GM23338 (cell line): ENCODE results near the gene TTC12. TPM values are rescaled to one million over a fixed set of nuclear protein-coding genes. Genes with fewer than 3 reads are reported as not detected.

Source experiments
- ATAC-seq: fragments of 200-7000 bp; cut with Tn5 transposase; 3 replicates; pipeline ENCODE4 v1.9.1; 2020
- DNase-seq: peaks from one replicate; pipeline ENCODE4 v3.0.0-alpha.2; 2015; ENCODE audit warnings: low spot score
- H2AFZ ChIP-seq: fragments of 200-600 bp; sonication (generic); 2 replicates; pipeline ENCODE4 v1.8.0; 2016; ENCODE audit warnings: antibody characterized with exemption, mild to moderate bottlenecking, moderate library complexity
- H3F3A ChIP-seq: fragments of 200-600 bp; sonication (generic); replicated peaks from 2 replicates; pipeline ENCODE4 v1.8.0; 2017; ENCODE audit warnings: antibody characterized with exemption, mixed run types, low read depth
- H3K27ac ChIP-seq: fragments of 200-600 bp; sonication (generic); 2 replicates; pipeline ENCODE4 v1.6.1; 2016; ENCODE audit warnings: low read depth
- H3K27me3 ChIP-seq: fragments of 200-600 bp; sonication (generic); 2 replicates; pipeline ENCODE4 v1.8.0; 2016; ENCODE audit warnings: mild to moderate bottlenecking, mixed run types, moderate library complexity; ENCODE audit not compliant: insufficient read depth
- H3K36me3 ChIP-seq: fragments of 200-600 bp; sonication (generic); 2 replicates; pipeline ENCODE4 v1.8.0; 2016; ENCODE audit warnings: mild to moderate bottlenecking; ENCODE audit not compliant: insufficient read depth
- H3K4me1 ChIP-seq: fragments of 200-600 bp; sonication (generic); 2 replicates; pipeline ENCODE4 v1.8.0; 2016; ENCODE audit warnings: mild to moderate bottlenecking, moderate library complexity; ENCODE audit not compliant: insufficient read depth
- H3K4me2 ChIP-seq: fragments of 200-600 bp; sonication (generic); 2 replicates; pipeline ENCODE4 v1.7.1; 2017; ENCODE audit warnings: mixed run types
- H3K4me3 ChIP-seq: fragments of 200-600 bp; sonication (generic); 2 replicates; pipeline ENCODE4 v1.6.1; 2016; ENCODE audit warnings: mixed run types
- H3K79me2 ChIP-seq: fragments of 200-600 bp; sonication (generic); replicated peaks from 2 replicates; pipeline ENCODE4 v1.8.0; 2017; ENCODE audit warnings: mild to moderate bottlenecking; ENCODE audit not compliant: insufficient read depth
- H3K9me2 ChIP-seq: fragments of 200-600 bp; sonication (generic); 2 replicates; pipeline ENCODE4 v1.8.0; 2017; ENCODE audit not compliant: insufficient read depth
- H4K20me1 ChIP-seq: fragments of 200-600 bp; sonication (generic); replicated peaks from 2 replicates; pipeline ENCODE4 v1.8.0; 2017; ENCODE audit warnings: mild to moderate bottlenecking; ENCODE audit not compliant: insufficient read depth
- H3K27ac Mint-ChIP-seq: 2 replicates; pipeline ENCODE4 v1.8.0; 2020; ENCODE audit warnings: inconsistent platforms, mild to moderate bottlenecking, moderate library complexity, mixed read lengths
- H3K27me3 Mint-ChIP-seq: 3 replicates; pipeline ENCODE4 v1.8.0; 2022; ENCODE audit warnings: low read depth, mild to moderate bottlenecking, moderate library complexity, mixed read lengths, inconsistent platforms; ENCODE audit not compliant: insufficient read depth, poor library complexity
- H3K36me3 Mint-ChIP-seq: 3 replicates; pipeline ENCODE4 v1.8.0; 2021; ENCODE audit warnings: low read depth, mild to moderate bottlenecking, inconsistent platforms, moderate library complexity, mixed read lengths
- H3K4me1 Mint-ChIP-seq: 3 replicates; pipeline ENCODE4 v1.8.0; 2020; ENCODE audit warnings: mild to moderate bottlenecking, inconsistent platforms, mixed read lengths
- H3K4me3 Mint-ChIP-seq: 3 replicates; pipeline ENCODE4 v1.8.0; 2021; ENCODE audit warnings: moderate library complexity, mild to moderate bottlenecking, inconsistent platforms, mixed read lengths
- H3K9me3 Mint-ChIP-seq: 3 replicates; pipeline ENCODE4 v1.8.0; 2020; ENCODE audit warnings: moderate library complexity, mild to moderate bottlenecking, inconsistent platforms, mixed read lengths
- CREB1 ChIP-seq: fragments of 250-450 bp; sonication (Bioruptor Pico); IDR thresholded peaks from 2 replicates; pipeline ENCODE4 v1.5.0; 2020; ENCODE audit warnings: low read depth, mild to moderate bottlenecking, moderate library complexity
- EZH2 ChIP-seq: fragments of 200-600 bp; sonication (generic); IDR thresholded peaks from one replicate; pipeline ENCODE4 v1.8.0; 2017; ENCODE audit warnings: antibody characterized with exemption, mild to moderate bottlenecking, low read depth; ENCODE audit not compliant: unreplicated experiment
- EZH2phosphoT487 ChIP-seq: fragments of 200-600 bp; sonication (generic); IDR thresholded peaks from one replicate; pipeline ENCODE4 v1.8.1; 2018; ENCODE audit warnings: antibody characterized with exemption; ENCODE audit not compliant: unreplicated experiment
- JUNB ChIP-seq: IDR thresholded peaks from one replicate; pipeline ENCODE4 v1.6.1; 2016; ENCODE audit warnings: antibody characterized with exemption; ENCODE audit not compliant: unreplicated experiment
- NANOG ChIP-seq: IDR thresholded peaks from 2 replicates; pipeline ENCODE4 v1.6.1; 2016; ENCODE audit warnings: antibody characterized with exemption, borderline replicate concordance
- POLR2AphosphoS5 ChIP-seq: IDR thresholded peaks from 2 replicates; pipeline ENCODE4 v1.6.1; 2016; ENCODE audit warnings: antibody characterized with exemption, low read depth
- STAT1 ChIP-seq: IDR thresholded peaks from one replicate; pipeline ENCODE4 v1.6.1; 2016; ENCODE audit warnings: antibody characterized with exemption; ENCODE audit not compliant: unreplicated experiment
- ZNF114 ChIP-seq: fragments of 250-450 bp; sonication (Bioruptor Pico); IDR thresholded peaks from 2 replicates; pipeline ENCODE4 v1.5.0; 2020; ENCODE audit warnings: mild to moderate bottlenecking, moderate library complexity
- ZNF331 ChIP-seq: fragments of 250-450 bp; sonication (Bioruptor Pico); IDR thresholded peaks from 2 replicates; pipeline ENCODE4 v1.5.0; 2020; ENCODE audit warnings: low read depth, mild to moderate bottlenecking, moderate library complexity
- polyA plus RNA-seq: library from polyadenylated mRNA; unstranded; fragments of >200 nt; fragmentation: Nextera tagmentation; extraction: Ambion mirVana; gene quantifications from 2 replicates; pipeline ENCODE4 v1.2.1, GENCODE V29; 2016
- total RNA-seq: library from RNA; depleted of rRNA; stranded (reverse); fragments of >200 nt; shearing (Covaris generic); gene quantifications from 2 replicates; pipeline ENCODE4 v1.2.3, GENCODE V29; 2014
- TF ChIP-seq, protein P1 (sequence below): fragments of 250-450 bp; sonication (Bioruptor Pico); IDR thresholded peaks from 2 replicates; pipeline ENCODE4 v1.5.0; 2020; ENCODE audit warnings: mild to moderate bottlenecking, moderate library complexity
- TF ChIP-seq, protein P2 (sequence below): IDR thresholded peaks from one replicate; pipeline ENCODE4 v1.6.1; 2018; ENCODE audit warnings: antibody characterized with exemption; ENCODE audit not compliant: unreplicated experiment
- TF ChIP-seq, protein P3 (sequence below): IDR thresholded peaks from 2 replicates; pipeline ENCODE4 v1.6.1; 2016; ENCODE audit warnings: antibody characterized with exemption
- TF ChIP-seq, protein P4 (sequence below), 2 experiments: fragments of 200-600 bp in 1 of 2; sonication (generic) in 1 of 2; conservative IDR thresholded peaks; 2 replicates each; pipeline versions ENCODE4 v1.5.1 to v1.6.1; 2016 to 2017; ENCODE audit warnings: antibody characterized with exemption in 2 of 2, low read depth in 2 of 2, mild to moderate bottlenecking in 2 of 2, moderate library complexity in 1 of 2

Gene TTC12
- total and polyA plus RNA-seq, 2 experiments from 2014 or later, result 3.4 to 12.5 TPM

DNA sequence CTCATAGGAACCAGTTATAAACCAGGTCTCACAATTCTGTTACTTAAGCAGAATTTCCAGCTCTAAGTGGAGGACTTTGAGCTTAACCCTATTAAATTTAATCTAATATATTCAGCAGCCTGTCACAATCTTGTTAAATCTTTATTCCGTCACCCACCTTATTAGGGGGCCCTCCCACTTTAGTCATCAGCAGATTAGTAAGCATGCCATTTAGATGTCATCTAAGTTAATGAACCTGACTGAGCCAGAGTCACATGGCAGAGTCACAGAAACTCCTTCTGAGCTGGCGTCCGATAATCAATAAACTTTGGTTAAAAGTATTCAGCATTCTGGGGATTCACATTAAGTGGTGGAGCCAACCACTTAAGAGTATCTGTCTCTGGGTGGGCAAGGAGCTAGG lies 35.1 kb downstream of the TTC12 start:
- H3K27ac Mint-ChIP-seq, result no peak overlapping the region
- peaks cover 1% of the 10 kb centered on the region for H3K27me3 Mint-ChIP-seq
- Histone ChIP-seq H3K36me3 (no peaks in the 10 kb centered on the region), H3K79me2 (no peaks in the 10 kb centered on the region), H3K27ac (no peak overlapping the region), H3F3A (no peaks in the 10 kb centered on the region), H3K4me3 (no peak overlapping the region), H2AFZ (no peak overlapping the region), H3K27me3 (no peaks in the 10 kb centered on the region), H3K9me2 (no peaks in the 10 kb centered on the region; the same call in 1 of the 2 replicates), H3K4me1 (no peaks in the 10 kb centered on the region), H3K4me2 (no peak overlapping the region), H4K20me1 (no peaks in the 10 kb centered on the region)
- peaks cover 4% of the 10 kb centered on the region; the same call in 2 of the 3 replicates for H3K4me1 Mint-ChIP-seq
- no peaks in the 10 kb centered on the region for H3K9me3 Mint-ChIP-seq
- H3K4me3 Mint-ChIP-seq, result no peak overlapping the region
- TF ChIP-seq POLR2AphosphoS5, result no peak
- no peak for TF ChIP-seq ZNF114
- no peak for TF ChIP-seq STAT1
- TF ChIP-seq, protein P1, sequence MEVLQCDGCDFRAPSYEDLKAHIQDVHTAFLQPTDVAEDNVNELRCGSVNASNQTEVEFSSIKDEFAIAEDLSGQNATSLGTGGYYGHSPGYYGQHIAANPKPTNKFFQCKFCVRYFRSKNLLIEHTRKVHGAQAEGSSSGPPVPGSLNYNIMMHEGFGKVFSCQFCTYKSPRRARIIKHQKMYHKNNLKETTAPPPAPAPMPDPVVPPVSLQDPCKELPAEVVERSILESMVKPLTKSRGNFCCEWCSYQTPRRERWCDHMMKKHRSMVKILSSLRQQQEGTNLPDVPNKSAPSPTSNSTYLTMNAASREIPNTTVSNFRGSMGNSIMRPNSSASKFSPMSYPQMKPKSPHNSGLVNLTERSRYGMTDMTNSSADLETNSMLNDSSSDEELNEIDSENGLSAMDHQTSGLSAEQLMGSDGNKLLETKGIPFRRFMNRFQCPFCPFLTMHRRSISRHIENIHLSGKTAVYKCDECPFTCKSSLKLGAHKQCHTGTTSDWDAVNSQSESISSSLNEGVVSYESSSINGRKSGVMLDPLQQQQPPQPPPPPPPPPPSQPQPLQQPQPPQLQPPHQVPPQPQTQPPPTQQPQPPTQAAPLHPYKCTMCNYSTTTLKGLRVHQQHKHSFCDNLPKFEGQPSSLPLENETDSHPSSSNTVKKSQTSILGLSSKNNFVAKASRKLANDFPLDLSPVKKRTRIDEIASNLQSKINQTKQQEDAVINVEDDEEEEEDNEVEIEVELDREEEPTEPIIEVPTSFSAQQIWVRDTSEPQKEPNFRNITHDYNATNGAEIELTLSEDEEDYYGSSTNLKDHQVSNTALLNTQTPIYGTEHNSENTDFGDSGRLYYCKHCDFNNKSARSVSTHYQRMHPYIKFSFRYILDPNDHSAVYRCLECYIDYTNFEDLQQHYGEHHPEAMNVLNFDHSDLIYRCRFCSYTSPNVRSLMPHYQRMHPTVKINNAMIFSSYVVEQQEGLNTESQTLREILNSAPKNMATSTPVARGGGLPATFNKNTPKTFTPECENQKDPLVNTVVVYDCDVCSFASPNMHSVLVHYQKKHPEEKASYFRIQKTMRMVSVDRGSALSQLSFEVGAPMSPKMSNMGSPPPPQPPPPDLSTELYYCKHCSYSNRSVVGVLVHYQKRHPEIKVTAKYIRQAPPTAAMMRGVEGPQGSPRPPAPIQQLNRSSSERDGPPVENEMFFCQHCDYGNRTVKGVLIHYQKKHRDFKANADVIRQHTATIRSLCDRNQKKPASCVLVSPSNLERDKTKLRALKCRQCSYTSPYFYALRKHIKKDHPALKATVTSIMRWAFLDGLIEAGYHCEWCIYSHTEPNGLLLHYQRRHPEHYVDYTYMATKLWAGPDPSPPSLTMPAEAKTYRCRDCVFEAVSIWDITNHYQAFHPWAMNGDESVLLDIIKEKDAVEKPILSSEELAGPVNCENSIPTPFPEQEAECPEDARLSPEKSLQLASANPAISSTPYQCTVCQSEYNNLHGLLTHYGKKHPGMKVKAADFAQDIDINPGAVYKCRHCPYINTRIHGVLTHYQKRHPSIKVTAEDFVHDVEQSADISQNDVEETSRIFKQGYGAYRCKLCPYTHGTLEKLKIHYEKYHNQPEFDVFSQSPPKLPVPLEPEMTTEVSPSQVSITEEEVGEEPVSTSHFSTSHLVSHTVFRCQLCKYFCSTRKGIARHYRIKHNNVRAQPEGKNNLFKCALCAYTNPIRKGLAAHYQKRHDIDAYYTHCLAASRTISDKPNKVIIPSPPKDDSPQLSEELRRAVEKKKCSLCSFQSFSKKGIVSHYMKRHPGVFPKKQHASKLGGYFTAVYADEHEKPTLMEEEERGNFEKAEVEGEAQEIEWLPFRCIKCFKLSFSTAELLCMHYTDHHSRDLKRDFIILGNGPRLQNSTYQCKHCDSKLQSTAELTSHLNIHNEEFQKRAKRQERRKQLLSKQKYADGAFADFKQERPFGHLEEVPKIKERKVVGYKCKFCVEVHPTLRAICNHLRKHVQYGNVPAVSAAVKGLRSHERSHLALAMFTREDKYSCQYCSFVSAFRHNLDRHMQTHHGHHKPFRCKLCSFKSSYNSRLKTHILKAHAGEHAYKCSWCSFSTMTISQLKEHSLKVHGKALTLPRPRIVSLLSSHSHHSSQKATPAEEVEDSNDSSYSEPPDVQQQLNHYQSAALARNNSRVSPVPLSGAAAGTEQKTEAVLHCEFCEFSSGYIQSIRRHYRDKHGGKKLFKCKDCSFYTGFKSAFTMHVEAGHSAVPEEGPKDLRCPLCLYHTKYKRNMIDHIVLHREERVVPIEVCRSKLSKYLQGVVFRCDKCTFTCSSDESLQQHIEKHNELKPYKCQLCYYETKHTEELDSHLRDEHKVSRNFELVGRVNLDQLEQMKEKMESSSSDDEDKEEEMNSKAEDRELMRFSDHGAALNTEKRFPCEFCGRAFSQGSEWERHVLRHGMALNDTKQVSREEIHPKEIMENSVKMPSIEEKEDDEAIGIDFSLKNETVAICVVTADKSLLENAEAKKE, result no peak
- TF ChIP-seq, protein P2, sequence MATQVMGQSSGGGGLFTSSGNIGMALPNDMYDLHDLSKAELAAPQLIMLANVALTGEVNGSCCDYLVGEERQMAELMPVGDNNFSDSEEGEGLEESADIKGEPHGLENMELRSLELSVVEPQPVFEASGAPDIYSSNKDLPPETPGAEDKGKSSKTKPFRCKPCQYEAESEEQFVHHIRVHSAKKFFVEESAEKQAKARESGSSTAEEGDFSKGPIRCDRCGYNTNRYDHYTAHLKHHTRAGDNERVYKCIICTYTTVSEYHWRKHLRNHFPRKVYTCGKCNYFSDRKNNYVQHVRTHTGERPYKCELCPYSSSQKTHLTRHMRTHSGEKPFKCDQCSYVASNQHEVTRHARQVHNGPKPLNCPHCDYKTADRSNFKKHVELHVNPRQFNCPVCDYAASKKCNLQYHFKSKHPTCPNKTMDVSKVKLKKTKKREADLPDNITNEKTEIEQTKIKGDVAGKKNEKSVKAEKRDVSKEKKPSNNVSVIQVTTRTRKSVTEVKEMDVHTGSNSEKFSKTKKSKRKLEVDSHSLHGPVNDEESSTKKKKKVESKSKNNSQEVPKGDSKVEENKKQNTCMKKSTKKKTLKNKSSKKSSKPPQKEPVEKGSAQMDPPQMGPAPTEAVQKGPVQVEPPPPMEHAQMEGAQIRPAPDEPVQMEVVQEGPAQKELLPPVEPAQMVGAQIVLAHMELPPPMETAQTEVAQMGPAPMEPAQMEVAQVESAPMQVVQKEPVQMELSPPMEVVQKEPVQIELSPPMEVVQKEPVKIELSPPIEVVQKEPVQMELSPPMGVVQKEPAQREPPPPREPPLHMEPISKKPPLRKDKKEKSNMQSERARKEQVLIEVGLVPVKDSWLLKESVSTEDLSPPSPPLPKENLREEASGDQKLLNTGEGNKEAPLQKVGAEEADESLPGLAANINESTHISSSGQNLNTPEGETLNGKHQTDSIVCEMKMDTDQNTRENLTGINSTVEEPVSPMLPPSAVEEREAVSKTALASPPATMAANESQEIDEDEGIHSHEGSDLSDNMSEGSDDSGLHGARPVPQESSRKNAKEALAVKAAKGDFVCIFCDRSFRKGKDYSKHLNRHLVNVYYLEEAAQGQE, result no peak
- no peak for TF ChIP-seq JUNB
- TF ChIP-seq, protein P3, sequence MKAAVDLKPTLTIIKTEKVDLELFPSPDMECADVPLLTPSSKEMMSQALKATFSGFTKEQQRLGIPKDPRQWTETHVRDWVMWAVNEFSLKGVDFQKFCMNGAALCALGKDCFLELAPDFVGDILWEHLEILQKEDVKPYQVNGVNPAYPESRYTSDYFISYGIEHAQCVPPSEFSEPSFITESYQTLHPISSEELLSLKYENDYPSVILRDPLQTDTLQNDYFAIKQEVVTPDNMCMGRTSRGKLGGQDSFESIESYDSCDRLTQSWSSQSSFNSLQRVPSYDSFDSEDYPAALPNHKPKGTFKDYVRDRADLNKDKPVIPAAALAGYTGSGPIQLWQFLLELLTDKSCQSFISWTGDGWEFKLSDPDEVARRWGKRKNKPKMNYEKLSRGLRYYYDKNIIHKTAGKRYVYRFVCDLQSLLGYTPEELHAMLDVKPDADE, result no peak
- no peak for TF ChIP-seq EZH2
- no peak for TF ChIP-seq ZNF331 (CRISPR knock-in tag)
- TF ChIP-seq, protein P4, sequence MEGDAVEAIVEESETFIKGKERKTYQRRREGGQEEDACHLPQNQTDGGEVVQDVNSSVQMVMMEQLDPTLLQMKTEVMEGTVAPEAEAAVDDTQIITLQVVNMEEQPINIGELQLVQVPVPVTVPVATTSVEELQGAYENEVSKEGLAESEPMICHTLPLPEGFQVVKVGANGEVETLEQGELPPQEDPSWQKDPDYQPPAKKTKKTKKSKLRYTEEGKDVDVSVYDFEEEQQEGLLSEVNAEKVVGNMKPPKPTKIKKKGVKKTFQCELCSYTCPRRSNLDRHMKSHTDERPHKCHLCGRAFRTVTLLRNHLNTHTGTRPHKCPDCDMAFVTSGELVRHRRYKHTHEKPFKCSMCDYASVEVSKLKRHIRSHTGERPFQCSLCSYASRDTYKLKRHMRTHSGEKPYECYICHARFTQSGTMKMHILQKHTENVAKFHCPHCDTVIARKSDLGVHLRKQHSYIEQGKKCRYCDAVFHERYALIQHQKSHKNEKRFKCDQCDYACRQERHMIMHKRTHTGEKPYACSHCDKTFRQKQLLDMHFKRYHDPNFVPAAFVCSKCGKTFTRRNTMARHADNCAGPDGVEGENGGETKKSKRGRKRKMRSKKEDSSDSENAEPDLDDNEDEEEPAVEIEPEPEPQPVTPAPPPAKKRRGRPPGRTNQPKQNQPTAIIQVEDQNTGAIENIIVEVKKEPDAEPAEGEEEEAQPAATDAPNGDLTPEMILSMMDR (conservative IDR thresholded peaks at IDR 0.05; ENCODE audit: low read depth in 2 of 2), result no peak
- no peak for TF ChIP-seq CREB1 (CRISPR knock-in tag)
- TF ChIP-seq NANOG, result no peak
- no peak for TF ChIP-seq EZH2phosphoT487
- peaks cover 3% of the 10 kb centered on the region; the same call in 1 of the 3 replicates for H3K36me3 Mint-ChIP-seq
- no peak for DNase-seq
- no peak for ATAC-seq
